Measurements from ENCODE around the gene RAB3C. TPM values are rescaled to one million over a fixed set of nuclear protein-coding genes. Genes with fewer than 3 reads are reported as not detected.

RAB3C gene
- total RNA-seq, 4 donors from 2014 or later, result 0.09 to 0.38 (median 0.21) TPM; not detected in 1

DNA sequence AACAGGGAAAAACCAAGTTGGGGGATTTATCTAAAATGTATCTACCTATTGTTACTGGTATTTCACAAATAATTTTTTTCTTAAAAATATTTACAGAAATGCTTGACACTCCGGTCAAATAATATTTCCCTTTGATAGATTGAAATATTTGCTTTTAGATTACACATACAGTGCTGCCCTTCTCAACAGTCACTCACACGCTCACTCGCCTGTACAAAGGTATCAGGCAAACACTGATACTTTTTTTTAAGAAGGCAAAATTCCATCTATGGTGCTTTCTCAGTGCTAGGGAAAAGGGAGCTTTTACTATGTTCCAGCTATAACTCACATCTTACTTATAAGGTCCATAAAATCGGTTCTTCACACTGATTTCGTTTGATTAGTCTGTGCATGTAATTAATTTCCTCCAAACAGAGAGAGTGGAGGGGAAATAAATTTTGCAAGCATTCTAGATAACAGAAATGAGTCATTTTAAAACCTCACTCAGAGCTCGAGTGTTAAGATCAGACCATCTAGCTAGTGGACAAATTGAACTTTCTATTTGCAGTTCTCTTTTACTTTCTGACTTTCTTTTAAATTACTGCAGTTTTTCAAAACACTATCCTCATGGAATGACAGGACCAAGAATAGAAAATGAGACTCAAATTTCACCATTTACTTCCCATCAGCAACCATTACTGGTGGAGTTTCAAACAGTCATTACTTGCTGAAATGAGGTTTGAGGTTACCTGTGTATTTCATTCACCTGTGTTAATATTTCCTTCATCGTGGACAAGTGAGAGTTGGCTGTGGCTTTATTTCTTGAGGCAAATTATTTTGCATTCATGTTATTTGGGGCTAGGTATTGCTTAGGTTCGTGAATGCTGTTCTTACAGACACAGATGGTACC lies 273.2 kb downstream of the RAB3C start:
- no peaks in the 10 kb centered on the region for H3K9me3 ChIP-seq
- DNase-seq, result no peak
- H3K27me3 ChIP-seq, result peaks cover 0 to 14% (median 0%) of the 10 kb centered on the region in 4 donors
- no peaks in the 10 kb centered on the region for H3K36me3 ChIP-seq
- no peak overlapping the region for H3K4me3 ChIP-seq
- no peaks in the 10 kb centered on the region for H3K4me1 ChIP-seq
- intact Hi-C loops (cut with DNase I), result no loop called here
- WGBS, 2 donors, result 53 to 68% methylated on average over 8 of the region's 8 CpGs
- TF ChIP-seq, protein P1, sequence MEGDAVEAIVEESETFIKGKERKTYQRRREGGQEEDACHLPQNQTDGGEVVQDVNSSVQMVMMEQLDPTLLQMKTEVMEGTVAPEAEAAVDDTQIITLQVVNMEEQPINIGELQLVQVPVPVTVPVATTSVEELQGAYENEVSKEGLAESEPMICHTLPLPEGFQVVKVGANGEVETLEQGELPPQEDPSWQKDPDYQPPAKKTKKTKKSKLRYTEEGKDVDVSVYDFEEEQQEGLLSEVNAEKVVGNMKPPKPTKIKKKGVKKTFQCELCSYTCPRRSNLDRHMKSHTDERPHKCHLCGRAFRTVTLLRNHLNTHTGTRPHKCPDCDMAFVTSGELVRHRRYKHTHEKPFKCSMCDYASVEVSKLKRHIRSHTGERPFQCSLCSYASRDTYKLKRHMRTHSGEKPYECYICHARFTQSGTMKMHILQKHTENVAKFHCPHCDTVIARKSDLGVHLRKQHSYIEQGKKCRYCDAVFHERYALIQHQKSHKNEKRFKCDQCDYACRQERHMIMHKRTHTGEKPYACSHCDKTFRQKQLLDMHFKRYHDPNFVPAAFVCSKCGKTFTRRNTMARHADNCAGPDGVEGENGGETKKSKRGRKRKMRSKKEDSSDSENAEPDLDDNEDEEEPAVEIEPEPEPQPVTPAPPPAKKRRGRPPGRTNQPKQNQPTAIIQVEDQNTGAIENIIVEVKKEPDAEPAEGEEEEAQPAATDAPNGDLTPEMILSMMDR (IDR thresholded peaks at IDR 0.05), result no peak
- no peak for TF ChIP-seq POLR2A (IDR thresholded peaks at IDR 0.05)
- no peak overlapping the region for H3K27ac ChIP-seq

DNA sequence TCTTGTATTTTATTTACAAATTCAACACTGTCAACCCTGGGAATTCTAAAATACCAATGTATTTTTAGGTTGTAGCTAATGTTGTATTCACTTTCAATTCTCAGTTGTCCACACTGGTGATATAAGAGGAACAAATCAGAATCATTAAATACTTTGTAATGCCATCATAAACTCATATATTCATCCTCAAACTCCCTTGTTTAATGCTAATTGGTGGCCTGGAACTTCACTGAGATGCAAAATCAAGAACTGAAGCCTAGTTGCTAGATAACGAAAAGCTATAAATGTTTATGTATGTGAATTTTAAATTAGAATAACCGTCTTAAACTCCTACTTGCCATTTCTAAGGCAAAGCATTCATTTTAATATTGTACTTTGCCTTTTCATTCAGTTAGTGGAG lies 274.7 kb downstream of the RAB3C start:
- H3K4me3 ChIP-seq, result no peak overlapping the region
- peaks cover 0 to 14% (median 0%) of the 10 kb centered on the region in 4 donors for H3K27me3 ChIP-seq
- DNase-seq, result no peak
- WGBS, 2 donors, result 39 to 44% methylated on average over 2 of the region's 2 CpGs
- intact Hi-C loops (cut with DNase I), result no loop called here
- no peaks in the 10 kb centered on the region for H3K9me3 ChIP-seq
- no peak overlapping the region for H3K27ac ChIP-seq
- H3K36me3 ChIP-seq, result no peaks in the 10 kb centered on the region
- no peak for TF ChIP-seq POLR2A (IDR thresholded peaks at IDR 0.05)
- TF ChIP-seq, protein P1 (IDR thresholded peaks at IDR 0.05), result no peak
- H3K4me1 ChIP-seq, result no peaks in the 10 kb centered on the region

DNA sequence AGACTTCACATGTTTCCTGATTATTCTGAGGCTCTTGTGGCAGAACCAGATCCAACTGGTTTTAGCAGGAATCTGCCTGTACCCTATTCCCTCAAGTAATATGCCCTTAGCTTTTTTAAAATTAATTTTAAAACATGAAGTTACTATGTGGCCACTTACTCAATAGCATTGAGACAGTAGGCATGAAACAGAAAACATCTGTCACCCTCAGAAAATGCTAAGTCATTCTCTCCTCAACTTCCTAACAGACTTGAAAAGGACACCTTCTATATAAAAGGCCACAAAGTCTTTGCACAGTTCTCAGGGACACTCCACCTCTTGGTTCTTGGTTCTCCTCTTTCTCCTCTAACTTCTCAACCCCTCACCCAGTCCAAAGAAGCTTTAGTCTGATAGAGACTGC lies 277.8 kb downstream of the RAB3C start:
- Histone ChIP-seq H3K9me3 (no peaks in the 10 kb centered on the region), H3K36me3 (no peaks in the 10 kb centered on the region), H3K4me3 (no peak overlapping the region), H3K27ac (no peak overlapping the region), H3K27me3 (peaks cover 0 to 14% (median 0%) of the 10 kb centered on the region in 4 donors), H3K4me1 (no peaks in the 10 kb centered on the region)
- TF ChIP-seq, protein P1 (IDR thresholded peaks at IDR 0.05), result no peak
- no peak for TF ChIP-seq POLR2A (IDR thresholded peaks at IDR 0.05)
- DNase-seq, result no peak
- intact Hi-C loops (cut with DNase I), result no loop called here

DNA sequence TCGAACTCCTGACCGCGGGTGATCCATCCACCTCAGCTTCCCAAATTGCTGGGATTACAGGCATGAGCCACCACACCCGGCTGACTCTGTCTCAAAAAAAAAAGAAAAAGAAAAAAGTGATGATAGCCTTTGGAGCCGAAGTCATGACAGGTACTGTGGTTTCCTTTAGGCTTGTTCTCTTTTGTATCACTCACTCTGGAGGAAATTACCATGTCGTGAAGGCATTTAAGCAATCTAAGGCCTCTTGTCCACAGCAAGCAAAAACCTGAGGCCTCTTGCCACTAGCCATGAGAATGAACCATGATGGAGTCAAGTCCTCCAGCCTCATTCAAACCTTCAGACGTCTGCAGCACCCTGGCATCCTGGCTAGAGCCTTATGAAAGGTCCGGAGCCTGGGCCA lies 286.1 kb downstream of the RAB3C start:
- Histone ChIP-seq H3K9me3 (no peaks in the 10 kb centered on the region), H3K36me3 (no peaks in the 10 kb centered on the region), H3K4me1 (no peaks in the 10 kb centered on the region), H3K27ac (no peak overlapping the region), H3K27me3 (no peaks in the 10 kb centered on the region), H3K4me3 (no peak overlapping the region)
- TF ChIP-seq POLR2A (IDR thresholded peaks at IDR 0.05), result no peak
- TF ChIP-seq, protein P1 (IDR thresholded peaks at IDR 0.05), result no peak
- 58 to 65% methylated on average over 3 to 4 of the region's 8 CpGs for WGBS, 2 donors
- intact Hi-C loops (cut with DNase I), result no loop called here
- no peak for DNase-seq

DNA sequence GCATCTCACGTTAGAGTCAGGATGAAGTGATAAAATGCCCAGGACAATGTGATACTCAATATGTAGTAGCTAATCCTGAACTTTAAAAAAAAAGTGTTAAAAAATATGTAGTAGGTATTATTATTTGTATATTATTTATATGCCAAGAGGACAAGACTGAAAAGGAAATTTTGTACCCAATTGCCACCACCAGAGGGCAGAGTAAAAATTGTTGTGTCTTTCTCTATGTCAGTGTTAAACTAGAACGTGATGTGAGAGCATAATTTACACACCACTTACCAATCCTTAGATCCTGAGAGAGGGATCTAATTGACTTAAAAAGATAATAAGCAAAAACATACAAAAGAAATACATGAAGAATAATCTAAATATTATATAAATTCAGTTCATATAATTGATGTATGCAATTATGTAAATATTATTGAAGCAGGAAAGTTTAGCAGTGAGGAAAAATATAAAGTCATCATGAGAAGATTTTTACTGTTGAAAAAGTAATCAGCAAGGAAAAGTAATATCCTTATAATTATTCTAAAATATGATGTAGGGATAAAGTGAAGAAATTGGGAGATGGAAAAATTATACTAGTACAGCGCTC lies 288.9 kb downstream of the RAB3C start:
- no peaks in the 10 kb centered on the region for H3K9me3 ChIP-seq
- H3K27ac ChIP-seq, result no peak overlapping the region
- no peak for DNase-seq
- WGBS, 2 donors, result 37 to 43% methylated on average over 3 of the region's 3 CpGs
- peaks cover 0 to under 1% (median 0%) of the 10 kb centered on the region in 4 donors for H3K27me3 ChIP-seq
- H3K4me3 ChIP-seq, result no peak overlapping the region
- H3K4me1 ChIP-seq, result no peaks in the 10 kb centered on the region
- intact Hi-C loops (cut with DNase I), result no loop called here
- no peaks in the 10 kb centered on the region for H3K36me3 ChIP-seq
- no peak for TF ChIP-seq POLR2A (IDR thresholded peaks at IDR 0.05)
- TF ChIP-seq, protein P1 (IDR thresholded peaks at IDR 0.05), result peak; percentile 15 to 68 (median 48)
